GM10266 (cell line): Measurements from ENCODE around the gene FUT8.

Experiments
- DNase-seq: peaks from one replicate; pipeline ENCODE4 v3.0.0; 2012; ENCODE audit errors: extremely low spot score
- CTCF ChIP-seq: IDR thresholded peaks from 2 replicates; pipeline ENCODE4 v1.5.1; 2012; ENCODE audit warnings: mild to moderate bottlenecking, low read depth; ENCODE audit not compliant: control insufficient read depth, insufficient read depth; ENCODE audit errors: missing control alignments

Gene FUT8

GRCh38 chr14:65499138-65499537 is 86.6 kb downstream of the FUT8 start:
- no peak for DNase-seq
- no peak for TF ChIP-seq CTCF

- no peak for TF ChIP-seq CTCF
- DNase-seq, result no peak
Measured at GRCh38 chr14:65500075-65500474, 87.5 kb downstream of the FUT8 start.

- peak; percentile 48 for TF ChIP-seq CTCF
- peak; percentile 15 for DNase-seq
Measured at GRCh38 chr14:65501328-65501727, 88.8 kb downstream of the FUT8 start.

GRCh38 chr14:65502676-65503124 is 90.2 kb downstream of the FUT8 start:
- no peak for DNase-seq
- no peak for TF ChIP-seq CTCF

GRCh38 chr14:65503771-65504170 is 91.2 kb downstream of the FUT8 start:
- no peak for DNase-seq
- no peak for TF ChIP-seq CTCF

- DNase-seq, result no peak
- no peak for TF ChIP-seq CTCF
Measured at GRCh38 chr14:65506801-65507200, 94.3 kb downstream of the FUT8 start.

- TF ChIP-seq CTCF, result no peak
- no peak for DNase-seq
Measured at GRCh38 chr14:65509842-65510241, 97.3 kb downstream of the FUT8 start.
